Activated CD4-positive, alpha-beta memory T cell treated with anti-CD3 and anti-CD28 coated beads for 36 hours (primary cell): ENCODE measurements around the gene SMARCB1. TPM values are rescaled to one million over a fixed set of nuclear protein-coding genes. Genes with fewer than 3 reads are reported as not detected.

Experiments used
- CTCF ChIA-PET: fragments of 350-600 bp; sonication (Branson Sonifier 250); formaldehyde crosslinking; loops from one replicate; lab custom pipeline; 2021; ENCODE audit warnings: antibody characterized with exemption, inconsistent platforms; lab: Charles Lee
- POLR2A ChIA-PET: fragments of 350-600 bp; sonication (Branson Sonifier 250); formaldehyde crosslinking; loops from one replicate; lab custom pipeline; 2021; ENCODE audit warnings: antibody characterized with exemption; lab: Charles Lee
- DNase-seq: peaks from one replicate; pipeline ENCODE4 v3.0.0-alpha.2; 2020
- H3K27ac Mint-ChIP-seq: one replicate; pipeline ENCODE4 v1.8.0; 2021; ENCODE audit warnings: mixed read lengths
- H3K27me3 Mint-ChIP-seq: one replicate; pipeline ENCODE4 v1.8.0; 2021; ENCODE audit warnings: mixed read lengths
- H3K36me3 Mint-ChIP-seq: one replicate; pipeline ENCODE4 v1.8.0; 2021; ENCODE audit warnings: mixed read lengths
- H3K4me1 Mint-ChIP-seq: one replicate; pipeline ENCODE4 v1.8.0; 2021; ENCODE audit warnings: low read depth, mixed read lengths
- H3K4me3 Mint-ChIP-seq: one replicate; pipeline ENCODE4 v1.8.0; 2021; ENCODE audit warnings: mild to moderate bottlenecking, mixed read lengths
- H3K9me3 Mint-ChIP-seq: one replicate; pipeline ENCODE4 v1.8.0; 2021; ENCODE audit warnings: mixed read lengths
- intact Hi-C: fragments of 100-400 bp; cut with micrococcal nuclease; formaldehyde crosslinking; loops from one replicate; pipeline ENCODE4 v1.15.1; 2023
- total RNA-seq, 2 experiments: library from RNA; stranded (reverse); gene quantifications; one replicate each; pipeline ENCODE4 v1.2.3, GENCODE V29; 2021

Gene SMARCB1
- total RNA-seq, 2 experiments from 2014 or later: 71.3 to 72.5 TPM

DNA sequence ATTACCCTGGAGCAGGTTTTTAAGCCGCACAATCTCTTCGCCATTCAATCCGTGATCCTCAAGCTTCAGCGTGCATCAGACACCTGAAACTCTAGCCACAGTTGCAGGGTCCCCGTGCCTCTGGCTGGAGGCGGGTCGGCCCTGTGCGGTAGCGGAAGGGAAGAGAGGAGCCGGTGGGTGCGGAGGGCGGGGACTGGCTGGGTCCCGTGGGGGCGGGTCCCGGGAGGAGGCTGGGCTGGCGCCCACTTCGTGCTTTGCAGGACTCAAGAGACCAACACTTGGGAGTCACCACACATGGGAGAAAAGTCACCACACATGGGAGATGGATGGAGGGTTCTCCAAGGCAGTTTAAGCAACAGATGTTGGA is 23.2 kb upstream of the SMARCB1 start:
- H3K9me3 Mint-ChIP-seq: no peaks in the 10 kb centered on the region
- no peaks in the 10 kb centered on the region for H3K27me3 Mint-ChIP-seq
- ChIA-PET CTCF (no interaction called here), POLR2A (no interaction called here)
- intact Hi-C loops: loop anchor here (10.0 kb wide), 1 partner anchor 59 kb away; no protein-coding TSS in a partner anchor
- DNase-seq: peak; percentile 64
- peak overlapping the region; percentile 24 for H3K27ac Mint-ChIP-seq
- peaks cover 5% of the 10 kb centered on the region for H3K36me3 Mint-ChIP-seq
- peaks cover 34% of the 10 kb centered on the region for H3K4me1 Mint-ChIP-seq
- H3K4me3 Mint-ChIP-seq: peak overlapping the region; percentile 42

DNA sequence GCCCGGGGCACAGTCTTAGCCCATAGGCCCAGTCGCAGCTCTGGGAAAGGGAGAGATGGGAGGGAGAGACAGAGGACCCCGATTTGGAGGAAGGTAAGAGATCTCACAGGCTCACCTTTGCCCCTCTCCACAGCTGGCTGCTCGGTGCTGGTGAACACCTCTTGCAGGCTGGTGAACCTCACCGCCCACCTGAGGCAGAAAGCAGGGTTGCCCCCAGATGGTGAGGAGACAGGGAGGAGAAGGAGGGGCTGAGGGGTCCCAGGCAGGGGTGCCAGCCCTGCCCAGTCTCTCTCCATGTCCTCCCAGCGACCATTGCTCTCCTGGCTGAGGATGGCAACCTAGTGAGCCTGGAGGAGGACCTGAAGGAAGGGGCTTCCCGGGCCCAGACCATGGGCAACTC is 22.8 kb upstream of the SMARCB1 start:
- ChIA-PET CTCF (no interaction called here), POLR2A (no interaction called here)
- H3K4me1 Mint-ChIP-seq: peaks cover 34% of the 10 kb centered on the region
- H3K27me3 Mint-ChIP-seq: no peaks in the 10 kb centered on the region
- peak overlapping the region; percentile 24 for H3K27ac Mint-ChIP-seq
- no peaks in the 10 kb centered on the region for H3K9me3 Mint-ChIP-seq
- peaks cover 5% of the 10 kb centered on the region for H3K36me3 Mint-ChIP-seq
- no peak for DNase-seq
- intact Hi-C loops: loop anchor here (10.0 kb wide), 1 partner anchor 59 kb away; no protein-coding TSS in a partner anchor
- peak overlapping the region; percentile 42 for H3K4me3 Mint-ChIP-seq

DNA sequence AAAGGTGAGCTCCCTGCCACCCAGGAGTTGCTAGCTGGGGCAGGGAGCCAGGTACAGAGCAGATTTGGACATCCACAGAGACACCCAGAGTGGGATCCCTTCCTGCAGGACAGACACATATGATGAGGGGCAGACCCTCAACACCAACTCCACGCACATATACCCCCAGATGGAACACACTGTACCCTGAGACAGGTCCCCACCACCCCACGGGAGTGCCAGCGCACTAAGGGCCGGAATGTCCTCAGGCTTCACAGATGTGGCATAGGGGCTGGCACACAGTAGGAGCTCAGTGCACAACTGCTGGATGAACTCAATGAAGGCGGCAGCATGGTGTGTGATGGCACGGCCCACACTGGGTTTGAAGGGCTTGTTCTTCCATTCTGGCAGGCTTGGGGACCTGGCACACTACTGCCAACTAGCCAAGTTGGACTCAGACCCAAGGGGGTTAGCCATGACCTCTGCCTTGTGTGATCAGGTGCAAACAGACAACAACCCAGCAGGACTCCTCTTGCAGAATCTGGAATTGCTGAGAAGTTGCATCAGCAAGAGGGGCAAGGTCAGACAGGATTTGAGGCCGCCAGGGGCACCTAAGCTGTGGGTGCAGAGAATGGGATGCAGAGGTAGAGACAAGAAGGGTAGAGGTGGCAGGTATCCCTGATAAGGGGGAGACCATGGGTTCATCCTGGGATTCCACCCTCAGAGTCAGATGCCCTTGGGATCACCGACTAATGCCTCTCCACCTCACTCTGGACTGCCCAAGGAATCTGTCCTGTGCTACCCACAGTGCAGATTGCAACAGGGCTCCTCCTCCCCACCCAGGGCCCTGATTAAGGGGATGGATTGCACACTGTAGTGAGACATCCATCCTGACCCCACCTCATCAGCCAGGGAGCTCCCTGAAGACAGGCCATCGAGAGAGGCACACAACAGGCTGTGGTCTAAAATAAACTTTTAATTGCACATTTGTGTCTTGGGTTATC is 21.6 kb upstream of the SMARCB1 start:
- Mint-ChIP-seq H3K27ac (no peak overlapping the region), H3K27me3 (no peaks in the 10 kb centered on the region), H3K36me3 (peaks cover 5% of the 10 kb centered on the region), H3K4me3 (peak overlapping the region; percentile 29), H3K4me1 (peaks cover 34% of the 10 kb centered on the region), H3K9me3 (no peaks in the 10 kb centered on the region)
- ChIA-PET POLR2A (no interaction called here), CTCF (no interaction called here)
- intact Hi-C loops: loop anchor here (10.0 kb wide), 1 partner anchor 60 kb away; no protein-coding TSS in a partner anchor
- DNase-seq: no peak

DNA sequence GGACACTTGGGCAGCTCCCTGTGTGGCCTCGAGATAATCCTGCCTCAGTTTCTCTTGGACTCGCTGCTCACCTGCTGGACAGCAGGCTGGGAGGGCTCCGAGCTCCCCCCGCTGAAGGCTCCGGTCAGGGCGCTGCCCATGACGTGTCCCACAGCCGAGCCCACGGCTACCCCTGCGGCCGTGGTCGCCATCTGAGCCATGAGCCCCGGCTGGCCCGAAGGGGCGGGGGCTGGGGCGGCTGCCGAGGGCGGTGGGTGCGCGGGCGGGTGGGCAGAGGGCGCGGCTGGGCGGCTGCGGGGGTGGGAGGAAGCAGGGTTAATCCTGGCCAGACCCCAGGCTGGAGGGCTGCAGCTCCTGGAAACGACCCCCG is 19.5 kb upstream of the SMARCB1 start:
- H3K4me3 Mint-ChIP-seq: peak overlapping the region; percentile 76
- H3K4me1 Mint-ChIP-seq: peaks cover 42% of the 10 kb centered on the region
- intact Hi-C loops: loop anchor here (10.0 kb wide), 1 partner anchor 62 kb away; no protein-coding TSS in a partner anchor
- H3K27me3 Mint-ChIP-seq: no peaks in the 10 kb centered on the region
- ChIA-PET CTCF (interaction anchor here (0.6 to 2.9 kb wide), 4 partner anchors 11 to 127 kb away, joined by 3 to 12 read pairs (median 4); partner anchors contain the start of gene MIF), POLR2A (interaction anchor here (0.8 to 1.4 kb wide), 6 partner anchors 11 to 83 kb away, joined by 3 to 8 read pairs (median 4); no protein-coding TSS in a partner anchor)
- peaks cover 5% of the 10 kb centered on the region for H3K36me3 Mint-ChIP-seq
- H3K27ac Mint-ChIP-seq: peak overlapping the region; percentile 42
- no peak for DNase-seq
- H3K9me3 Mint-ChIP-seq: no peaks in the 10 kb centered on the region

DNA sequence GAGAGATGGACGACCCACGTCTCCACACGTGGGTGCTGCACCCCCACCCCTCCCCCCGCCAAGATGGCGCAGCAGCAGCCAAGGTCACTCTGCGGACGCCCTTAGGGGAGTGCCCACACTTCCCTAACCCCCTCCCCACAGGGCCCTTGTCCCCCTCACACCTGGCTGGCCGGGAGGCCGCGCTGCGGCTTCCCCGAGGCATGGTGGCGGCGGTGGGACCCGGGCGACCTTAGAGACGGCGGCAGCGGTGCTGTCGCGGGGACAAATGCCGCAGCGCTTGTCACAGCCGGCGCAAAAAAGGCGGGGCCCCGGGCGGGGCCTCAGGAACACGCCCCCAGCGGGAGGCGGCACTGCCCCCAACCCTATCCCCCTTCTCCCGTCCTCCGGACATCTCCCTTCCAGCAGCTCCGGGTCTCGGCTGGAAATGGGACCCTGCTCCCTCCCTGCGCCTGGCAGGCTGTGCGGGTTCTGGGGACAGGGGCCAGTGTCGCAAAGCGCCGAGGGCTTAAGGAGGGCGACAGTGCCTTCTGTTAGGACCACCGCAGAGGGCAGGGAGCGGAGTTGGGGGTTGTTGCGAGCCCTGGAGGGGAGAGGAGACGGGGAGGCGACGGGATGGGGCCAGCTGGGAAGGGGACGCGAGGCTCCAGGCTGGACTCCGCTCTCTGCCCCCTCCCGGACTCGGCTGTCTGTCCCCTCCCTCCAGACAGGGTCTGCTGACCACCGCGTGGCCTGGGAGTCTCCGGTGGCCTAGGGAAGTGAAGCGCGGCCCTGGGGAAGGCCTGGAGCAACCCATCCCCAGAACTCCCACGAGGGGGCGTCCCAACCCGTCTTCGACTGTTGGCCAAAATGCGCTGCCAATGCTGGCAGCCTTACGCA is 18.9 kb upstream of the SMARCB1 start, which contains the start of gene CHCHD10:
Gene CHCHD10 (minus strand): TSS at position 300 of the 876 bp plus-strand sequence. CDS start 98 bp downstream, at position 202.
- Mint-ChIP-seq H3K4me1 (peaks cover 40% of the 10 kb centered on the region), H3K36me3 (peaks cover 5% of the 10 kb centered on the region), H3K4me3 (peak within 1 kb of the TSS; percentile 76), H3K9me3 (no peaks in the 10 kb centered on the region), H3K27me3 (no peaks in the 10 kb centered on the region), H3K27ac (peak within 1 kb of the TSS; percentile 42)
- peak; percentile 84 for DNase-seq
- POLR2A ChIA-PET: interaction anchor here (0.6 to 1.4 kb wide), 6 partner anchors 10 to 82 kb away, joined by 3 to 8 read pairs (median 4); no protein-coding TSS in a partner anchor
- CTCF ChIA-PET: interaction anchor here (0.8 to 2.9 kb wide), 4 partner anchors 67 to 126 kb away, joined by 4 to 12 read pairs (median 4); partner anchors contain the start of gene MIF
- intact Hi-C loops: loop anchor here (10.0 kb wide), 1 partner anchor 63 kb away; no protein-coding TSS in a partner anchor

DNA sequence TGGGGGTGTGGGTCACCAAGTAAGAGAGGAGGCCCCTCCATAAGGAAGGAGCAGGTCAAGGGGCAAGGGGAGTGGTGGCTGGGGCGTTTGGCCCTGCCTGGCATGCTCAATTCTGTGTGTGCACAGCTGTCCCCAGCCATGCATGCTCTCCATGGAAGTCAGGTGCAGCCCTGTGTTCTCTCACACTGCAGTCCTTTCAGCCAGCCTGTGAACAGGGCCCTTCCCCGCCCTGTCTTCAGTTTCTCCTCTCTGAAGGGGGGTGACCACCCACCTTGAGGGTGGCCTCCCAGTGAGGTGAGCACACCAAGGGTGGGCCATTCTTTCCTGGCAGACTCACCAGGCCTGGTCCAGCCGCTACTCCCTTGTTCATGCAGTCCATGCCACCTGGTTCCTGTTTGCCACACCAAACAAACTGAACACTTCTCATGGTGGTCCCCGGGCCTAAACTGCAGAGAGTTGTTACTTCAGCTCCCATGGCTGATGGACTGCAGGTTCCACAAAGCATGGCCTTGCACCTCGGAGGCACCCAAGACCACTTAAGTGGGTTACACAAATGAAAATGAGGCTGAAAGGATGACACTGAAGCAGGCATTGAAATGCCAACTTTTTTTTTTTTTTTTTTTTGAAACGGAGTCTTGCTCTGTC is 17.3 kb upstream of the SMARCB1 start:
- H3K27ac Mint-ChIP-seq: no peak overlapping the region
- POLR2A ChIA-PET: no interaction called here
- peaks cover 5% of the 10 kb centered on the region for H3K36me3 Mint-ChIP-seq
- intact Hi-C loops: loop anchor here (10.0 kb wide), 1 partner anchor 65 kb away; no protein-coding TSS in a partner anchor
- DNase-seq: no peak
- CTCF ChIA-PET: interaction anchor here (0.7 to 2.9 kb wide), 5 partner anchors 16 to 179 kb away, joined by 3 to 12 read pairs (median 4); partner anchors contain the start of genes MIF and VPREB3
- no peaks in the 10 kb centered on the region for H3K9me3 Mint-ChIP-seq
- peaks cover 32% of the 10 kb centered on the region for H3K4me1 Mint-ChIP-seq
- H3K4me3 Mint-ChIP-seq: no peak overlapping the region
- no peaks in the 10 kb centered on the region for H3K27me3 Mint-ChIP-seq

DNA sequence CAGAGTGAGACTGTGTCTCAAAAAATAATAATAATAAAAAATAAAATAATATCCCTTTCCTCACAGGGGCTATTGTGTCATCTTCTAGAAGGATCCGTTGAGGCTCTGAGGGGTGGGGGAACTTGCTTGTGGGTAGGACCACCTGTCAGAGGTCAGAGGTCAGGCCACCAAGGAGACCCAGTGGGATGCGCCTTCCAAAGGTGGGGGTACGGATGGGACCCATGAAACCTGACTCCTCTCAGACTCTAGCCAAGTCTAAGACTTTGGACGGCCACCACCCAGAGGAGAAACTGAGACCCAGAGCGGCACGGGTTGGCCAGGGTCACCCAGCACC is 14.5 kb upstream of the SMARCB1 start:
- peak overlapping the region; percentile 62 for H3K4me3 Mint-ChIP-seq
- no peaks in the 10 kb centered on the region for H3K9me3 Mint-ChIP-seq
- DNase-seq: no peak
- intact Hi-C loops: loop anchor here (2.0 kb wide), 1 partner anchor 15 kb away; the partner anchor contains the start of gene SMARCB1
- no peaks in the 10 kb centered on the region for H3K36me3 Mint-ChIP-seq
- ChIA-PET POLR2A (interaction anchor here (2.1 kb wide), 1 partner anchor 15 kb away, joined by 6 read pairs; the partner anchor contains the start of gene SMARCB1), CTCF (interaction anchor here (1.4 kb wide), 1 partner anchor 78 kb away, joined by 4 read pairs; no protein-coding TSS in a partner anchor)
- H3K27ac Mint-ChIP-seq: no peak overlapping the region
- H3K4me1 Mint-ChIP-seq: peaks cover 15% of the 10 kb centered on the region
- no peaks in the 10 kb centered on the region for H3K27me3 Mint-ChIP-seq

DNA sequence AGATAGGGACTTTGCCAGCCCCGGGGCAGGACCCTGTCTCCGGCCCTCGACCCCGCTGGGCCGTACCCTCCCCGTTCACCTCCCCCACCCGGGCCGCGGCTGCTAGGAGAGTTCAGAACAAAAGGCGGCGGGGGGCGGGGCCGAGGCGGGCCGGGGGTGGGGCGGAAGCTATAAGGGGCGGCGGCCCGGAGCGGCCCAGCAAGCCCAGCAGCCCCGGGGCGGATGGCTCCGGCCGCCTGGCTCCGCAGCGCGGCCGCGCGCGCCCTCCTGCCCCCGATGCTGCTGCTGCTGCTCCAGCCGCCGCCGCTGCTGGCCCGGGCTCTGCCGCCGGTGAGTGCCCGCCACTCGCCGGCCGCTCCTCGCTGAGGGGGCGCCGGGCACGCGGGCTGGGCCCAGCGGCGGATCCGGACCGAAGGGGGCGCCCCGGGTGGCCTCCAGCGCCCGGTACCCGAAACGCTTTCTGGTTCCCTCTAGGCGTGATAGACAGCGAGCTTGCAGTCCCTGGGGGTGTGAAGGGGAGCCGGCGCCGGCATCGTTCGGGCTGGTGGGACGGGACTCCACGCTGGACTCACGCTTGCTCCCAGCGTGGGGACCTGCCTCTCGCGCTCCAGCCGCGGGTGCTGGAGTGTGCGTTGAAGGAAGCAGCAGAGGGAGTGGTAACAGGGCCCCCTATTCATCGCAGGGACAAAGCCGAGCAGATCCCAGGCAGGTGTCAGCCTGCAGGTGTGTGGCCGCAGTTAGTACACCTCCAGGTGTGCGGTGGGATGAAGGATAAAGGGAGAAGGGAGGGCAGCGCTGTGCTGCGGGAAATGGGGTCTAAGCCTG is 13.9 kb upstream of the SMARCB1 start, which contains the start of gene MMP11:
Gene MMP11 (plus strand): TSS at position 201 of the 825 bp plus-strand sequence. CDS start 22 bp downstream, at position 223.
- Mint-ChIP-seq H3K36me3 (no peaks in the 10 kb centered on the region), H3K27me3 (no peaks in the 10 kb centered on the region), H3K27ac (no peak within 1 kb of the TSS), H3K4me3 (peak within 1 kb of the TSS; percentile 62), H3K4me1 (peaks cover 15% of the 10 kb centered on the region), H3K9me3 (no peaks in the 10 kb centered on the region)
- ChIA-PET POLR2A (interaction anchor here (2.1 kb wide), 1 partner anchor 14 kb away, joined by 6 read pairs; the partner anchor contains the start of gene SMARCB1), CTCF (interaction anchor here (1.4 kb wide), 1 partner anchor 77 kb away, joined by 4 read pairs; no protein-coding TSS in a partner anchor)
- peak; percentile 58 for DNase-seq
- intact Hi-C loops: loop anchor here (2.0 kb wide), 1 partner anchor 14 kb away; the partner anchor contains the start of gene SMARCB1

DNA sequence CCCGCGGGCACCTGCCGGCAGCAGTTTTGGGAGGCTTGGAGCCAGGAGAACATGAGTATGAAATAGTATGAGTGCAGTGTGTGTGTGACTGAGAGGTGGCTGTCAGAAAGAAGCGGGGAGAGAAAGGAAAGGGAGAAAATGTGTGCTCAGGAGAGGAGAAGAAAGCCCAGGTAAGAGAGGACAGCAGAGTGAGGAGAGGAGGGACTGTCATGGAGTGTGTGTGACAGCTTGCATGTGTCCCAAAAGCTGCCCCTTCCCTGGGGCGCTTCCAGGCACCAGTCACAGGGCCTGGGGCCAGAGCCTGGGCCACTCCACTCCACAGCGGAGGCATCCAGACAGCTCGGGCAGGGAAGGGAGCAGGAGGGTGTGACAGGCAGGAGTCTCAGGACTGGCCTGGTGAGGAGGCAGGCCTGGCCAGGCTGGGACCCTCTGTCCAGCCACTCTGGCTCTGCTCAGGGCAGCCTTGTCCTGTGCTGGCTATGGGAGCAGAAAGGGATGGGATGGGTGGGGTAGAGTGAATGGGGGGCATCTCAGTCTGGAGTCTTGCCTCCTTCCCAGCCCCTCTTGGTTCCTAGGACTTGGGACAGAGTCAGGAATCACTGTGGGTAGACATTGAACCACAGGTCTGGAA is 13.2 kb upstream of the SMARCB1 start:
- Mint-ChIP-seq H3K27ac (no peak overlapping the region), H3K9me3 (no peaks in the 10 kb centered on the region)

More for the DNA sequence above, 13.2 kb upstream of the SMARCB1 start:
- Mint-ChIP-seq H3K4me3 (peak overlapping the region; percentile 4), H3K4me1 (peaks cover 15% of the 10 kb centered on the region), H3K27me3 (no peaks in the 10 kb centered on the region), H3K36me3 (no peaks in the 10 kb centered on the region)
- DNase-seq: no peak
- intact Hi-C loops: loop anchor here (2.0 kb wide), 1 partner anchor 13 kb away; the partner anchor contains the start of gene SMARCB1
- POLR2A ChIA-PET: no interaction called here
- CTCF ChIA-PET: interaction anchor here (1.3 to 1.4 kb wide), 2 partner anchors 76 kb away, joined by 3 to 4 read pairs; no protein-coding TSS in a partner anchor
